Measurements from ENCODE around the gene NEGR1.

Gene NEGR1

GRCh38 chr1:71462247-71462646 is 820.1 kb downstream of the NEGR1 start:
- H3K4me3 Mint-ChIP-seq, result no peak overlapping the region

GRCh38 chr1:71461416-71461815 is 820.9 kb downstream of the NEGR1 start:
- H3K36me3 Mint-ChIP-seq (ENCODE audit: low read depth), result no peaks in the 10 kb centered on the region
- H3K27me3 Mint-ChIP-seq (ENCODE audit: low read depth), result no peaks in the 10 kb centered on the region
- no peak for DNase-seq (ENCODE audit: low spot score)
- H3K27ac Mint-ChIP-seq, result no peak overlapping the region
- no peak overlapping the region for H3K4me3 Mint-ChIP-seq
- peaks cover 1% of the 10 kb centered on the region for H3K9me3 Mint-ChIP-seq
- no peaks in the 10 kb centered on the region for H3K4me1 Mint-ChIP-seq (ENCODE audit: low read depth)

More at GRCh38 chr1:71462247-71462646, 820.1 kb downstream of the NEGR1 start:
- no peak for DNase-seq (ENCODE audit: low spot score)
- H3K27ac Mint-ChIP-seq, result no peak overlapping the region
- H3K27me3 Mint-ChIP-seq (ENCODE audit: low read depth), result no peaks in the 10 kb centered on the region
- no peaks in the 10 kb centered on the region for H3K4me1 Mint-ChIP-seq (ENCODE audit: low read depth)
- H3K9me3 Mint-ChIP-seq, result peaks cover 3% of the 10 kb centered on the region
- no peaks in the 10 kb centered on the region for H3K36me3 Mint-ChIP-seq (ENCODE audit: low read depth)

GRCh38 chr1:71448444-71448843 is 833.9 kb downstream of the NEGR1 start:
- DNase-seq (ENCODE audit: low spot score), result no peak
- Mint-ChIP-seq H3K4me3 (no peak overlapping the region), H3K27me3 (ENCODE audit: low read depth) (no peaks in the 10 kb centered on the region), H3K27ac (no peak overlapping the region), H3K36me3 (ENCODE audit: low read depth) (no peaks in the 10 kb centered on the region), H3K4me1 (ENCODE audit: low read depth) (no peaks in the 10 kb centered on the region), H3K9me3 (no peaks in the 10 kb centered on the region)

- Mint-ChIP-seq H3K4me3 (no peak overlapping the region), H3K27ac (no peak overlapping the region), H3K36me3 (ENCODE audit: low read depth) (no peaks in the 10 kb centered on the region), H3K9me3 (no peaks in the 10 kb centered on the region), H3K4me1 (ENCODE audit: low read depth) (no peaks in the 10 kb centered on the region), H3K27me3 (ENCODE audit: low read depth) (no peaks in the 10 kb centered on the region)
- no peak for DNase-seq (ENCODE audit: low spot score)
These were observed 843.7 kb downstream of the NEGR1 start for GRCh38 chr1:71438626-71439025.

GRCh38 chr1:71435951-71436350 is 846.4 kb downstream of the NEGR1 start:
- Mint-ChIP-seq H3K27ac (no peak overlapping the region), H3K36me3 (ENCODE audit: low read depth) (no peaks in the 10 kb centered on the region), H3K4me1 (ENCODE audit: low read depth) (no peaks in the 10 kb centered on the region), H3K4me3 (no peak overlapping the region), H3K27me3 (ENCODE audit: low read depth) (no peaks in the 10 kb centered on the region), H3K9me3 (no peaks in the 10 kb centered on the region)
- no peak for DNase-seq (ENCODE audit: low spot score)

- H3K4me3 Mint-ChIP-seq, result no peak overlapping the region
- no peaks in the 10 kb centered on the region for H3K36me3 Mint-ChIP-seq (ENCODE audit: low read depth)
- DNase-seq (ENCODE audit: low spot score), result no peak
- no peak overlapping the region for H3K27ac Mint-ChIP-seq
- no peaks in the 10 kb centered on the region for H3K27me3 Mint-ChIP-seq (ENCODE audit: low read depth)
- H3K4me1 Mint-ChIP-seq (ENCODE audit: low read depth), result no peaks in the 10 kb centered on the region
- H3K9me3 Mint-ChIP-seq, result no peaks in the 10 kb centered on the region
These were observed 848.1 kb downstream of the NEGR1 start for GRCh38 chr1:71434240-71434639.

- H3K36me3 Mint-ChIP-seq (ENCODE audit: low read depth), result no peaks in the 10 kb centered on the region
- no peak overlapping the region for H3K4me3 Mint-ChIP-seq
These were observed 854.3 kb downstream of the NEGR1 start for GRCh38 chr1:71428029-71428428.

GRCh38 chr1:71427066-71427465 is 855.3 kb downstream of the NEGR1 start:
- no peak overlapping the region for H3K4me3 Mint-ChIP-seq
- H3K36me3 Mint-ChIP-seq (ENCODE audit: low read depth), result no peaks in the 10 kb centered on the region
- H3K27ac Mint-ChIP-seq, result no peak overlapping the region
- H3K4me1 Mint-ChIP-seq (ENCODE audit: low read depth), result no peaks in the 10 kb centered on the region
- no peak for DNase-seq (ENCODE audit: low spot score)
- no peaks in the 10 kb centered on the region for H3K27me3 Mint-ChIP-seq (ENCODE audit: low read depth)
- no peaks in the 10 kb centered on the region for H3K9me3 Mint-ChIP-seq

More at GRCh38 chr1:71428029-71428428, 854.3 kb downstream of the NEGR1 start:
- Mint-ChIP-seq H3K4me1 (ENCODE audit: low read depth) (no peaks in the 10 kb centered on the region), H3K9me3 (no peaks in the 10 kb centered on the region), H3K27me3 (ENCODE audit: low read depth) (no peaks in the 10 kb centered on the region), H3K27ac (no peak overlapping the region)
- no peak for DNase-seq (ENCODE audit: low spot score)

- H3K9me3 Mint-ChIP-seq, result no peaks in the 10 kb centered on the region
- H3K27ac Mint-ChIP-seq, result no peak overlapping the region
- H3K4me3 Mint-ChIP-seq, result no peak overlapping the region
- no peaks in the 10 kb centered on the region for H3K4me1 Mint-ChIP-seq (ENCODE audit: low read depth)
- DNase-seq (ENCODE audit: low spot score), result no peak
- H3K36me3 Mint-ChIP-seq (ENCODE audit: low read depth), result no peaks in the 10 kb centered on the region
- H3K27me3 Mint-ChIP-seq (ENCODE audit: low read depth), result no peaks in the 10 kb centered on the region
These were observed 857.8 kb downstream of the NEGR1 start for GRCh38 chr1:71424536-71424935.

- H3K36me3 Mint-ChIP-seq (ENCODE audit: low read depth), result no peaks in the 10 kb centered on the region
- H3K27me3 Mint-ChIP-seq (ENCODE audit: low read depth), result no peaks in the 10 kb centered on the region
- no peak overlapping the region for H3K4me3 Mint-ChIP-seq
- H3K4me1 Mint-ChIP-seq (ENCODE audit: low read depth), result no peaks in the 10 kb centered on the region
- DNase-seq (ENCODE audit: low spot score), result no peak
- H3K27ac Mint-ChIP-seq, result no peak overlapping the region
- no peaks in the 10 kb centered on the region for H3K9me3 Mint-ChIP-seq
These were observed 860.1 kb downstream of the NEGR1 start for GRCh38 chr1:71422221-71422620.

- Mint-ChIP-seq H3K4me3 (no peak overlapping the region), H3K4me1 (ENCODE audit: low read depth) (no peaks in the 10 kb centered on the region), H3K36me3 (ENCODE audit: low read depth) (no peaks in the 10 kb centered on the region), H3K27ac (no peak overlapping the region), H3K9me3 (no peaks in the 10 kb centered on the region), H3K27me3 (ENCODE audit: low read depth) (no peaks in the 10 kb centered on the region)
- no peak for DNase-seq (ENCODE audit: low spot score)
These were observed 864.9 kb downstream of the NEGR1 start for GRCh38 chr1:71417421-71417820.

GRCh38 chr1:71414179-71414578 is 868.2 kb downstream of the NEGR1 start:
- DNase-seq (ENCODE audit: low spot score), result no peak
- Mint-ChIP-seq H3K4me3 (no peak overlapping the region), H3K36me3 (ENCODE audit: low read depth) (no peaks in the 10 kb centered on the region), H3K9me3 (no peaks in the 10 kb centered on the region), H3K4me1 (ENCODE audit: low read depth) (no peaks in the 10 kb centered on the region), H3K27me3 (ENCODE audit: low read depth) (no peaks in the 10 kb centered on the region), H3K27ac (no peak overlapping the region)

- DNase-seq (ENCODE audit: low spot score), result no peak
- Mint-ChIP-seq H3K36me3 (ENCODE audit: low read depth) (no peaks in the 10 kb centered on the region), H3K27me3 (ENCODE audit: low read depth) (no peaks in the 10 kb centered on the region), H3K9me3 (no peaks in the 10 kb centered on the region), H3K4me3 (no peak overlapping the region), H3K4me1 (ENCODE audit: low read depth) (no peaks in the 10 kb centered on the region), H3K27ac (no peak overlapping the region)
These were observed 868.7 kb downstream of the NEGR1 start for GRCh38 chr1:71413441-71414175.

- Mint-ChIP-seq H3K4me3 (no peak overlapping the region), H3K27ac (no peak overlapping the region), H3K27me3 (ENCODE audit: low read depth) (no peaks in the 10 kb centered on the region), H3K4me1 (ENCODE audit: low read depth) (no peaks in the 10 kb centered on the region), H3K36me3 (ENCODE audit: low read depth) (no peaks in the 10 kb centered on the region), H3K9me3 (peaks cover 5% of the 10 kb centered on the region)
- DNase-seq (ENCODE audit: low spot score), result no peak
These were observed 882.3 kb downstream of the NEGR1 start for GRCh38 chr1:71400050-71400449.

- H3K9me3 Mint-ChIP-seq, result peaks cover 8% of the 10 kb centered on the region
- no peak overlapping the region for H3K27ac Mint-ChIP-seq
- no peaks in the 10 kb centered on the region for H3K27me3 Mint-ChIP-seq (ENCODE audit: low read depth)
- no peak overlapping the region for H3K4me3 Mint-ChIP-seq
- H3K36me3 Mint-ChIP-seq (ENCODE audit: low read depth), result no peaks in the 10 kb centered on the region
- no peaks in the 10 kb centered on the region for H3K4me1 Mint-ChIP-seq (ENCODE audit: low read depth)
- no peak for DNase-seq (ENCODE audit: low spot score)
These were observed 882.7 kb downstream of the NEGR1 start for GRCh38 chr1:71399594-71399993.
